Measurements from ENCODE around the gene TLR1.

The TLR1 gene, protein sequence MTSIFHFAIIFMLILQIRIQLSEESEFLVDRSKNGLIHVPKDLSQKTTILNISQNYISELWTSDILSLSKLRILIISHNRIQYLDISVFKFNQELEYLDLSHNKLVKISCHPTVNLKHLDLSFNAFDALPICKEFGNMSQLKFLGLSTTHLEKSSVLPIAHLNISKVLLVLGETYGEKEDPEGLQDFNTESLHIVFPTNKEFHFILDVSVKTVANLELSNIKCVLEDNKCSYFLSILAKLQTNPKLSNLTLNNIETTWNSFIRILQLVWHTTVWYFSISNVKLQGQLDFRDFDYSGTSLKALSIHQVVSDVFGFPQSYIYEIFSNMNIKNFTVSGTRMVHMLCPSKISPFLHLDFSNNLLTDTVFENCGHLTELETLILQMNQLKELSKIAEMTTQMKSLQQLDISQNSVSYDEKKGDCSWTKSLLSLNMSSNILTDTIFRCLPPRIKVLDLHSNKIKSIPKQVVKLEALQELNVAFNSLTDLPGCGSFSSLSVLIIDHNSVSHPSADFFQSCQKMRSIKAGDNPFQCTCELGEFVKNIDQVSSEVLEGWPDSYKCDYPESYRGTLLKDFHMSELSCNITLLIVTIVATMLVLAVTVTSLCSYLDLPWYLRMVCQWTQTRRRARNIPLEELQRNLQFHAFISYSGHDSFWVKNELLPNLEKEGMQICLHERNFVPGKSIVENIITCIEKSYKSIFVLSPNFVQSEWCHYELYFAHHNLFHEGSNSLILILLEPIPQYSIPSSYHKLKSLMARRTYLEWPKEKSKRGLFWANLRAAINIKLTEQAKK

DNA sequence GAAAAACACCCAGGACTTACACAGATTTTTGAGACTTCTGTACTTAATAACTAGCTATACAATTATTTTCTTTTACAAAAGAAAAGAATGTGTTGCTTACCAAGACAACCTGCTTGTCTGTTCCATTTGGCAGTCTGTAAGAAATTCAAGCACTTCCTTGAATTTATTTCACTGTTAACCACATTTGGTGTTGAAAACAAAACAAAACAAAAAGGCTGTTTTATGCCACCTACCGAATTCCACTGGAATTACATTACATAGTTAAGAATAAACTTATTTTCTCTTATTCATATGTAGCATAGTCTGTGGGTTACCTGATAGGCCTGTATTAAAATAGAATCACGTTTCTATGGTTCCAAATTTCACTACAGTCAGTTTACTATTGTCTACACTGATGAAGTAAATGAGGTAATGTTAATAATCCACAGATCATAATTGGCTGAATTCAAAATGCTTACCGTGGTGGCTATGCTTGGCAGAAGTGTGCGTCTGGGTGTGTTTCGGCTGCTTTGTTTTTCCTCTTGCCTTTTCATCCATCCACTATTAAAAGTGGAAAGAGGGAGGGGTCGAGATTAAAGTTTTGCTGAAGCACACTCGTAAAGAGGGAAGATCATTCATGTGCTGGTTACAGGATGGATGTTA, at the start of gene TLR1:
TSS of gene TLR1 (minus strand) at position 138 of the 642 bp plus-strand sequence. CDS start 5,960 bp downstream, outside the sequence.
- peak; percentile 32 for DNase-seq (ENCODE audit: low read depth, low spot score)

DNA sequence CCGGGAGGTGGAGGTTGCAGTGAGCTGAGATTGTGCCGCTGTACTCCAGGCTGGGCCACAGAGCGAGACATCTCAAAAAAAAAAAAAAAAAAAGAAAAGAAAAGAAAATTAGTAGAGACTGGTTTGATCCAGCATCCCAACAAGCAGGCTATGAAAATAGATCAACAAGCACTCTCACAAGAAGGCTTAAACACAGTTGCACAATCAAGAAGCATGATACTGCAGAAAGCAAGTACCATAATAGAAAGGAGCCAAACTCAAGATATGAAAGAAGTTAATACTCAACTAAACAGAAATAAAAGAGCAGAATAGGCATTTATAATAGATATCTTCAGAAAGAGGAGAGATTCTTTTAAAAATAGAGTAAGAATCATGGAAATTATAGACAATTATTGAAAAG, 41.4 kb upstream of the TLR1 start:
- no peak for DNase-seq (ENCODE audit: low read depth, low spot score)

DNA sequence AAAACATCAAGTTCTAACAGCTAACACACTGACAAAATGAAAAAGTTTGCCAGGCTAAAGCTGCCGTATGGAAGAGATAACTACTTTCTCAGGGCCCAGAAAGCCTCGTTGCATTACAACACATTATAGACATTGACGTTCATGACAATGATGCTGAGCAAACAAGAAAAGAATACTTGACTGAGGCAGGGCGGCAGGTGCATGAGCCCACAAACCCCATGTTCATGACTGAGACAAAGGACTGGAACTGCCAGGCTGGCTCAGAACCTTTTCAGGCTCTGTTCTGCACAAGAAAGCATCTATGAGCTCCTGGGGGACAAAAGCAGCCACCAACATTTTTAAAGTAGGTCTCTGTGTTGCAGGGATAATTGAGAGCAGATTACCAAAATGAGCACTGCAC, 38.4 kb upstream of the TLR1 start:
- no peak for DNase-seq (ENCODE audit: low read depth, low spot score)

DNA sequence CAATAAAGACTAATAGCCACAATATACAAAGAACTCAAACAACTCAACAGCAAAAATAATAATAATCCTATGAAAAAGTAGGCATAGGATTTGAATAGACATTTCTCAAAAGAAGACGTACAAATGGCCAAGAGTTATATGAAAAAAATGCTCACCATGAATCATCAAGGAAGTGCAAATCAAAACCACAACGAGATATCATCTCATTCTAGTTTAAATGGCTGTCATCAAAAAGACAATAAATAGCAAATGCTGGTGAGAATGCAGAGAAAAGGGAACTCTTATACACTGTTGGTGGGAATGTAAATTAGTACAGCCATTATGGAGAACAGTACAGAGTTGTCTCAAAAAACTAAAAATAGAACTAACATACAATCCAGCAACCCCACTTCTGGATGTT, 33.3 kb upstream of the TLR1 start:
- no peak for DNase-seq (ENCODE audit: low read depth, low spot score)

DNA sequence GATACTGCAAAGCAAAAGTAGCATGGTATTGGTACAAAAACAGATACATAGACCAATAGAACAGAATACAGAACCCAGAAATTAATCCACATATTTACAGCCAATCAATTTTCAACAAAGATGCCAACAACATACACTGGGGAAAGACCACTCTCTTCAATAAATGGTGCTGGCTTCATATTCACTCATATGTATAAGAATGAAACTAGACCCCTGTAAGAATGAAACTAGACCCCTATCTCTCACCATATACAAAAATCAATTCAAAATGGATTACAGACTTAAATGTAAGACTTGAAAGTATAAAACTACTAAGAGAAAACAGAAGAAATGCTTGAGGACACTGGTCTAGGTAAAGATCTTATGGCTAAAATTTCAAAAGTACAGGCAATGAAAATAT, 32.7 kb upstream of the TLR1 start:
- DNase-seq (ENCODE audit: low read depth, low spot score) = no peak

DNA sequence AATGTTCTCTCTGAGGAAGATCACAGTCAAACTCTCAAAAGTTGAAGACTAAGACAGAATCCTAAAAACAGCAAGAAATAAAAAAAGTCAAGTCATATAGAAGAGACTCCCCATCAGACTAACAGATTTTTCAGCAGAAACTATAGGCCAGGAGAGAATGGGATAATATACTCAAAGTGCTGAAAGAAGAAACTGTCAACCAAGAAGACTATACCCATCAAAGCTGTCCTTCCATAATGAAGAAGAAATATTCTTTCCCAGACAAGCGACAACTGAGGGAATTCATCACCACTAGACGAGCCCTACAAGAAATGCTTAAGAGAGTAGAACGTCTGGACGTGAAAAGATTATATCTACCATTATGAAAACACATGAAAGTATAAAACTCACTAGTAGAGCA, 30.0 kb upstream of the TLR1 start:
- DNase-seq (ENCODE audit: low read depth, low spot score) = no peak

DNA sequence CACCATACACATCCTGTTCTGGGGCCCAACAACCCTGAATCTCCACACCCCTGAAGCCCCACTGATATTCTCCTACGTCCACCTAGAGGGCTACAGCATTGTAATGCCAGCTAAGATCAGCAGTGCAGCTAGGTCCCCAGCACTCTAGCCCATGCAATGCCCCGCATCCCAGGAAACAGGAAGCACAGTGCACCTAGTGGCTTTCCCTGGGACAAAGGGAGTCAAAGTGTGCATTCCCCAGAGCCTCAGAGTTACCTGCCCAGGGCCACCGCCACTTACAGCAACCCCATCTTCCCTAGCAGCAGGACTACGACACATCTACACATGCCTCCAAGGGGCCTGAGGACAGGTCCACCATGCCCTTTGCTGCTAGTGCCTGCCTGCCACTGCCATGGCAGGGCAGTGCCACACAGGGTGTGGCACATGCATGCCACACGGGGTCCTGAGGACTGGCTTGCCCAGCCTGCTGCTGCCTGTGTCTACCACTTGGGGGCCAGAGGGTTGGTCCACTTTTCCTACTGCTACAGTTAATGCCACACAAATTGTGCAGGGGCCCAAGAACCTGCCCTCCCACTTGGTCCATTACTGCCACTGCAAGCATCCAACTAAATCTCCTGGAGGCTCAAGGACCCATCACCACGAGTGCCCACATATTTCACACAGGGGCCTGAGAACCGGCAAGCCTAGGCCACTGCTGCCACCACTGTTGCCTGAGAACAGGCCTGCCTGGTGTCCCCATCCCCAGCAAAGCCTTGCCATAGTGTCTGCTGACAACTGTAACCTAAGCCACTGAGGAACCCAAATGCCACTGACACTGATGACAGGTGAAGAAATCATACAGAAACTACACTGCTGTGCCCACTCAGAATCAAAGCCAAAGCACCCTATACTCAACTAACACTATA, 28.3 kb upstream of the TLR1 start:
- DNase-seq (ENCODE audit: low read depth, low spot score) = no peak

DNA sequence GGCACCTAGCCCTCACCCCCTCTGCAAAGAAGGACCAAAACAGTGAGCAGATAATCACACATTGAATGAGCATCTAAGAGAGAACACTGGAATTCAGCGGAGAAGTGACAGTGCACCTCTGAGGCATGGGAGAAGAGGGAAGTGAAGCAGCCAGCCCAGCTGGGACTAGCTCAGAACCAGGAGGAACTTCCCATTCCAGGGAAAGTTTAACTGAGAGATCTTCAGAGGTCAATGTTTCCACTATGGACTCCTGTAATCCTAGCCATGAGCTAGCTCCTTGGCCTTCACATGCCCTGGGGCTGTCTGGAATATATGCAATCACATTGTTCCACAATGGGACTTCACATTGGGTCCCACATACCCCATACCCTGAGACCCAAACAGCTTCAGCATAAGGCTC, 27.6 kb upstream of the TLR1 start:
- DNase-seq (ENCODE audit: low read depth, low spot score) = no peak

DNA sequence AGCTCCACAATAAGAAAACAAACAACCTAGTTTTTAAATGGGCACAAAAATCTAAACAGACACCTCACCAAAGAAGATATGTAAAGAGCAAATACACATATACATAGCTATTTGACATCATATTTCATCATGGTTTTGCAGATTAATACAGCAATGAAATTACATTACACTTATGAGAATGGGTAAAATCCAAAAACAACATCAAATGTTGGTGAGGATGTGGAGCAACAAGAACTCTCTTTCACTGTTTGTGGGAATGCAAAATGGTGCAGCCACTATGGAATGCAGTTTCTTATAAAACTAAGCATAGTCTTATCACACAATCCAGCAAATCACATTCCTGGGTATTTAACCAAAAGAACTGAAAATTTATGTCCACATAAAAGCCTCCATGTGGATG, 27.1 kb upstream of the TLR1 start:
- DNase-seq (ENCODE audit: low read depth, low spot score) = no peak

DNA sequence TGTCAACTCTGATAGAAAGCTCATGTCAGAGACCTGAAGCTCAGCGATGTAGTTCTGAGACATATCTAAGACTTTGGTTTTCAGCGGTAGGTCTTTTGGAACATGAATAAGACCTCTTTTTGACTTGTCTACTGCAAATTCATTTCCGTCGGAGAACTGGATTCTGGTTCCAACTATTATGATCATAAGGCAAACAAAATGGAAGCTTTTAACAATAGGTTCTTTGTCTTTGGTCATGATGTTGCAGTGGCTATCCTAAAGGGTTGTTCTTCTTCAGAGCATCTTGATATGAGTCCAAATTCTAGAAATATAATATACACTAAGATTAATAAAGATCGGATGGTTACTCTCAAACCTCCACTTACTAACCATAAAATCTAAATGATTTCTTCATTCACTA, 24.6 kb upstream of the TLR1 start:
- DNase-seq (ENCODE audit: low read depth, low spot score) = no peak

DNA sequence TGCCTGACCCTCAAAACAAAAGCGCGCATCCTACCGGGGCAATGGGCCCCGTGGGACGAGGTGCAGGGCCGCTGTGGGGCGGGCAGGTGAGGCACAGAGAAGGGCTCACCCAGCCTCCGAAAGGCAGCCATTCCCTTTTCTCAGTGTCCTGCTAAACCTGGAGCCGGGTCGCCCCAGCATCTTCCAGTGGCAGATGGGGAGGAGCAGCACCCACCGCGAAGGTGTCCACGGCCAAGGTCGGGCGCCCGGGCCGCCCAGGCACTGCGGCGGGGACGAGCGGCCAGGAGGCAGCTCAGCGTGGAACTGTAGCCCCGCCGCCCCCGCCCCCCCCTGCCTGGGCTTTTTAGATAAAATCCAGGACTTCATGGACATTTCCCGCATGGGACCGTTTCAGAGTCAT, 19.2 kb upstream of the TLR1 start:
- no peak for DNase-seq (ENCODE audit: low read depth, low spot score)

DNA sequence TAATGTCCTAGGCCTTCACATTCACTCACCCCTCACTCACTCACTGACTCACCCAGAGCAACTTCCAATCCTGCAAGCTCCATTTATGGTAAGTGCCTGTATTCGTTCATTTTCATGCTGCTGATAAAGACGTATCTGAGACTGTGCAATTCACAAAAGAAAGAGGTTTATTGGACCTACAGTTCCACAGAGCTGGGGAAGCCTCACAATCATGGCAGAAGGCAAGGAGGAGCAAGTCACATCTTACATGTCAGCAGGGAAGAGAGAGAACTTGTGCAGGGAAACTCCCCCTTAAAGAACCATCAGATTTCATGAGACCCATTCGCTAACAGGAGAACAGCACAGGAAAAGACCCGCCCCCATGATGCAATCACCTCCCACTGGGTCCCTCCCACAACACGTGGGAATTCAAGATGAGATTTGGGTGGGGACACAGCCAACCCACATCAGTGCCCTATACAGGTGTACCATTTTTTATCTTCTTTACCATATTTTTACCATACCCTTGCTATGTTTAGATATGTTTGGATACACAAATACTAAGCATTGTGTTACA, 18.2 kb upstream of the TLR1 start:
- DNase-seq (ENCODE audit: low read depth, low spot score) = no peak

DNA sequence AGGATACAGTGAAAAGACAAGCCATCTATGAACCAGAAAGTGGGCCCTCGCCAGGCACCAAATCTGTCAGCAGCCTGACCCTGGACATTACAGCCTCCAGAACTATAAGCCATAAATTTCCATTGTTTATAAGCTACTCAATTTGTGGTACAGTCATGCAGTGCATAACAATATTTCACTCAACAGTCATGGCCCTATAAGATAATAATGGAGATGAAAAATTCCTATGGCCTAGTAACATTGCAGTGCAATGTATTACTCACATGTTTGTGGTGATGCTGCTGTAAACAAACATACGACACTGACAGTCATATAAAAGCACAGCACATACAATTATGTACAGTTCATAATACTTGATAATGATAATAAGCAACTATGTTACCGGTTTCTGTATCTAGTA, 17.1 kb upstream of the TLR1 start:
- no peak for DNase-seq (ENCODE audit: low read depth, low spot score)

DNA sequence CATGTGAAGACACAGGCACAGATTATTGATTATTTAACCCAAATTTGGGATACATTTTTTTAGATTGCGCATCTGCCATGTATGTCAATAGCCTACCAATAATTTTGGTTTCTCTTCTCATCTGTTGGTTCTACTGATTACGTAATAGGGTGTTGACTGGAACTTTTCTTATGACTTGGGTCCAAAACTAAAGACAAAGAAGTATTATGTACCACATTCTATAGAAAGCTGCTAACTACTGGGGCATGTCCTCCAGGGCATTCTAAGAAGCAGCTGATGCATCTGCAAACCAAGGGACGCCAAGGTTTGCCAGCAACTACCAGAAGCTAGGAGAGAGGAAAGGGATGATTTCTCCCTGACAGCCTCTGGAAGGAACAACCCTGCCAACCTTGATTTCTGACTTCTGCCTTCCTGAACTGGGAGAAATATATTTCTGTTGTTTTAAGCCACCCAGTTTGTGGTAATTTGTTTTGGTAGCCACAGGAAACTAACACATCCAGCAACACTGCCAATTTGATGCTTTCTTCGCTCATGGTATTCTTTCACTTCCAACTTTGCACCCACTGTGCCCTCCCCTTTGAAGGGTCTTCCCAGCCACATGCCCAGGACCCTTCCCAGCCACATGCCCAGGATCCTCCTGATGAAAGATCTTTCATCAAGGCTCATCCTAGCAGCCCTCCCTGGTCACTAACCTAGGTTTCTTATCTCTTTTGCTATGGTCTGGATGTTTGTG, 15.9 kb upstream of the TLR1 start:
- DNase-seq (ENCODE audit: low read depth, low spot score) = no peak

DNA sequence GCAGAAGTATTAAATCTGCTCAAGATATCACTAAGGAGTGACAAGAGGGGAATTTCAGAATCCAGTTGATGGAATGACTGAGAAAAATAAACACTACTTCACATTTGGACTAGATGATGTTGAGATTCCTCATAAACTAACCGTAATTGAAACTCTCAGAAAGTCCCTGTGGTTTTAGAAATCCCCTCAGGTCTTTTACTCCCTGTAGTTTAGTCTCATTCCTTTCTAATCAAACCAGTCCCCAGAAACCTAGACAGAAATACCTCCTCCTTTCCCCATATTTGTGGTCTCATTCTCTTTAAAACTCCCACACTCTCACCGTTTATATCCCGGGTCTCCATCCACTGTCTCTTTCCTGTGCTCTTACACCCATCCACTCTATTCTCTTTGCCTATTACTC, 15.0 kb upstream of the TLR1 start:
- DNase-seq (ENCODE audit: low read depth, low spot score) = no peak

DNA sequence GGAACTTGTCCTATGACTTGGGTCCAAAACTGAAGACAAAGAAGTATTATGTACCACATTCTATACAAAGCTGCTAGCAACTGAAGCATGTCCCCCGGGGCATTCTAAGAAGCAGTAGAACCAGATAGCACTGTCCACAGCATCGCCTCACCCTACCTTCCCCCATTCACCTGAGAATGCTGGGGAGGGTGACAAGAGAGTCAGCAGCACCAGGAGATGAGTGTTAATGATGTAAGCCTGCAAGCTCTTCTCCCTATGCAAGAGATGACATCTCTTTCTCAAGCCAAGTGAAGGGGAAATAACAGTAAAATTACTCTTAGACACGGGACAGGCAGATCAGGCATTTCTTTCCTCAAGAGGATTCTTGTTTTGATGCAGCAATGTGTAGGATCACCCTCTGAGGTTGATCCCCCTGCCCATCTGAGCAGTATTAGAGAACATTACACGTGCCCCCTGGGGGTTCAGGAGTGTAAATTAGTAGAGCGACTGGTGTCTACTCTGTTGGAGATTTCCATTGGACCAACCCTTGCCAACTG, 13.9 kb upstream of the TLR1 start:
- no peak for DNase-seq (ENCODE audit: low read depth, low spot score)

DNA sequence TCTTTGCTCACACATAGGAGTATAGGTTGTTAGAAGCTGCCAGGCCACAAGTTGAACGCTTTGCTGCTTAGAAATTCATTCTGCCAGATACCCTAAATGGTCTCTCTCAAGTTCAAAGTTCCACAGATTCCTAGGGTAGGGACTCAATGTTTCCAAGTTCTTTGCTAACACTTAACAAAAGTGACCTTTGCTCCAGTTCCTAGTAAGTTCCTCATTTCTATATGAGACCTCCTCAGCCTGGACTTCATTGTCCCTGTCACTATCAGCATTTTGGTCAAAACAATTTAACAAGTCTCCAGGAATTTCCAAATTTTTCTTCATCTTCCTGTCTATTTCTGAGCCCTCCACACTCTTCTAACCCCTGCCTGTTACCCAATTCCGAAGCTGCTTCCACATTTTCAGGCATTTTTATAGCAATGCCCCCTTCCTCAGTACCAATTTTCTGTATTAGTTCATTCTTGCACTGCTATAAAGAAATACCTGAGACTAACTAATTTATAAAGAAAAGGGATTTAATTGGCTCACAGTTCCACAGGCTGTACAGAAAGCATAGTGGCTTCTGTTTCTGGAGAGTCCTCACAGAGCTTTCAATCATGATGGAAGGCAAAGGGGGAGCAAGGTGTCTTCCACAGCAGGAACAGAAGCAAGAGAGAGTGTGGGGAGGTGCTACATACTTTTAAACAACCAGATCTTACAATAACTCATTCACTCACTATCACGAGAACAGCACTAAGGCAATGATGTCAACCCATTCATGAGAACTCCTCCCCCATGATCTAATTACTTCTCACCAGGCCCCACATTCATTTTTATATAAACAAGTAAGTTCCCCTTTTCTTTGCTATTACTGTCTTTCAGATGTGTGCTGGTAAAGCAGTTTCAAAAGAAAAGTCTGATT, 11.5 kb upstream of the TLR1 start:
- DNase-seq (ENCODE audit: low read depth, low spot score) = no peak

DNA sequence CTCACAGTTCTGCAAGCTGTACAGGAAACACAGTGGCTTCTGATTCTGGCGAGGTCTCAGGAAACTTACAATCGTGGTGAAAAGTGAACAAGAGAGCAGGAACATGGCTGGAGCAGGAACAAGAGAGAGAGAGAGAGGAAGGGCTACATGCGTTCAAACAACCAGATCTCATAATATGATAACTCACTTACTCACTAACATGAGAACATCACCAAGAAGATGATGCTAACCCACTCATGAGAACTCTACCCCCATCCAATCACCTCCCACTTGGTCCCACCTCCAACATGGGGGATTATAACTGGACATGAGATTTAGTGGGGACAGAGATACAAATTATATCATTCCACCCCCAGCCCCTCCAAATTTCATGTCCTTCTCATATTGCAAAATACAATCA, 9.8 kb upstream of the TLR1 start:
- no peak for DNase-seq (ENCODE audit: low read depth, low spot score)

DNA sequence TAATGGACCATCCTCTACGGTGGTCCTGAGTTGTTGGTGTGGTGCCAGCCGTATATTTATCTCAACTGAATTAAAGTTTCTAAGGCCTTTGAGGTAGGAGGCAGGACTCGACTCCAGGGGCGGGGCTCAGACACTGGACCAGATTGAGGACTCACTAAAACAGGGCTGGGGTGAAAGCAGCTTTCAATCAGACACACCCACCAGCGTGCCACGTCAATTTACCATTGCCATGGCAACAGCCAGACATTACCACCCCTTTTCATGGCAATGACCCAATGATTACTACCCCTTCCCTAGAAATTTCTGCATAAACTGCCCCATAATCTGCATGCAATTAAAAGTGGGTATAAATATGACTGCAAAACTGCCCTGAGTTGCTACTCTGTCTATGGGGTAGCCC, 6.7 kb upstream of the TLR1 start:
- no peak for DNase-seq (ENCODE audit: low read depth, low spot score)
